K562 (cell line): ENCODE results near the gene PRR15L. TPM values are rescaled to one million over a fixed set of nuclear protein-coding genes. Genes with fewer than 3 reads are reported as not detected.

Experiments
- ATAC-seq: fragments of 200-7000 bp; cut with Tn5 transposase; 3 replicates; pipeline ENCODE4 v1.9.1; 2020; ENCODE audit warnings: moderate library complexity
- BruUV-seq: library from RNA; stranded (reverse); fragments of 400-500 nt; replicated peaks from 2 replicates; lab custom pipeline; 2021; lab: Mats Ljungman, UMichigan
- CTCF ChIA-PET: fragments of 300-600 bp; formaldehyde crosslinking; extraction: SDS; loops from one replicate; lab custom pipeline; 2021; ENCODE audit warnings: low intra/inter-chr PET ratio; lab: Yijun Ruan, JAX
- POLR2A ChIA-PET: fragments of 300-600, 350-650 bp; sonication (Branson Sonifier 250); formaldehyde crosslinking; extraction: SDS; loops from one replicate; lab custom pipeline; 2021; ENCODE audit warnings: antibody characterized with exemption, inconsistent platforms; lab: Yijun Ruan, JAX
- DNase-seq, 4 experiments: peaks; one replicate each; pipeline versions ENCODE4 v3.0.0 to v3.0.0-alpha.2; 2011 to 2018; ENCODE audit warnings: low spot score in 3 of 4, mixed read lengths in 3 of 4; ENCODE audit errors: extremely low read depth in 1 of 4
- FAIRE-seq: peaks from 2 replicates; lab custom pipeline; 2011; peaks lifted over from hg19 to GRCh38; lab: Jason Lieb, UNC
- H2AFZ ChIP-seq: 2 replicates; pipeline ENCODE4 v1.6.0; 2011; ENCODE audit warnings: low read depth, low read length, control low read depth, inconsistent platforms
- H3K27ac ChIP-seq: fragments of 200-600 bp; 3 replicates; pipeline ENCODE4 v1.8.0; 2011; ENCODE audit warnings: low read depth, mild to moderate bottlenecking, control low read depth, inconsistent platforms, low read length, moderate library complexity, mixed read lengths; ENCODE audit errors: extremely low read depth
- H3K27me3 ChIP-seq, 2 experiments: fragments of 300-600 bp in 1 of 2; 2 replicates in 1 of 2; 3 replicates in 1 of 2; pipeline versions ENCODE4 v1.6.0 to v1.8.0; 2011; ENCODE audit warnings: inconsistent platforms in 2 of 2, low read length in 2 of 2, mild to moderate bottlenecking in 1 of 2, mixed read lengths in 1 of 2, moderate library complexity in 1 of 2; ENCODE audit not compliant: control insufficient read depth in 2 of 2, insufficient read depth in 2 of 2
- H3K36me3 ChIP-seq: fragments of 300-600 bp; 3 replicates; pipeline ENCODE4 v1.8.0; 2011; ENCODE audit warnings: mild to moderate bottlenecking, low read length, inconsistent platforms; ENCODE audit not compliant: control insufficient read depth, insufficient read depth
- H3K4me1 ChIP-seq, 2 experiments: fragments of 200-600 bp in 1 of 2; replicated peaks in 1 of 2; 2 replicates in 1 of 2; 3 replicates in 1 of 2; pipeline versions ENCODE4 v1.5.1 to v1.8.0; 2011; ENCODE audit warnings: inconsistent platforms in 2 of 2, low read length in 2 of 2, mild to moderate bottlenecking in 1 of 2, mixed read lengths in 1 of 2, moderate library complexity in 1 of 2; ENCODE audit not compliant: control insufficient read depth in 2 of 2, insufficient read depth in 2 of 2
- H3K4me2 ChIP-seq: 2 replicates; pipeline ENCODE4 v1.6.1; 2011; ENCODE audit warnings: low read length, control low read depth, inconsistent platforms, mixed read lengths; ENCODE audit not compliant: insufficient read depth
- H3K4me3 ChIP-seq: fragments of 200-600 bp; sonication (generic), shearing (Covaris generic); 2 replicates; pipeline ENCODE4 v1.5.1; 2016; ENCODE audit warnings: control low read depth, inconsistent platforms
- H3K79me2 ChIP-seq: fragments of 200-600 bp; 3 replicates; pipeline ENCODE4 v1.8.0; 2011; ENCODE audit warnings: low read length, inconsistent platforms; ENCODE audit not compliant: control insufficient read depth, insufficient read depth
- H3K9ac ChIP-seq, 2 experiments: 2 replicates each; pipeline versions ENCODE4 v1.6.0 to v1.6.1; 2011; ENCODE audit warnings: low read depth in 2 of 2, low read length in 2 of 2, control low read depth in 1 of 2, inconsistent platforms in 1 of 2, mild to moderate bottlenecking in 1 of 2, mixed read lengths in 1 of 2; ENCODE audit not compliant: insufficient read depth in 1 of 2
- H3K9me1 ChIP-seq: one replicate; pipeline ENCODE4 v1.6.0; 2011; ENCODE audit warnings: inconsistent platforms, mild to moderate bottlenecking, low read length, moderate library complexity; ENCODE audit not compliant: control insufficient read depth, insufficient read depth
- H3K9me3 ChIP-seq: replicated peaks from 2 replicates; pipeline ENCODE4 v1.5.1; 2011; ENCODE audit warnings: low read depth, low read length, inconsistent platforms; ENCODE audit not compliant: control insufficient read depth, insufficient read depth
- H4K20me1 ChIP-seq: replicated peaks from 2 replicates; pipeline ENCODE4 v1.6.1; 2011; ENCODE audit warnings: low read length, inconsistent platforms, mixed read lengths; ENCODE audit not compliant: control insufficient read depth, insufficient read depth
- BCOR ChIP-seq: fragments of 450-650 bp; IDR thresholded peaks from 2 replicates; pipeline ENCODE4 v1.6.1; 2016
- CBFA2T2 ChIP-seq: fragments of 450-650 bp; conservative IDR thresholded peaks from 2 replicates; pipeline ENCODE4 v1.6.1; 2017; ENCODE audit warnings: mild to moderate bottlenecking
- ETV5 ChIP-seq: sonication (generic); formaldehyde crosslinking; IDR thresholded peaks from 2 replicates; pipeline ENCODE4 v1.4.0; 2020; ENCODE audit warnings: low read depth, mild to moderate bottlenecking, missing genetic modification reagents
- FOXK1 ChIP-seq: sonication (generic); formaldehyde crosslinking; IDR thresholded peaks from 2 replicates; pipeline ENCODE4 v1.8.0; 2022; ENCODE audit warnings: missing genetic modification reagents, mild to moderate bottlenecking, borderline replicate concordance
- GABPB1 ChIP-seq: sonication (generic); formaldehyde crosslinking; IDR thresholded peaks from 2 replicates; pipeline ENCODE4 v1.8.0; 2022; ENCODE audit warnings: mild to moderate bottlenecking, missing genetic modification reagents
- SPI1 ChIP-seq: IDR thresholded peaks from 2 replicates; pipeline ENCODE4 v1.6.1; 2011; ENCODE audit warnings: low read depth, low read length, control low read depth, borderline replicate concordance
- ZBTB17 ChIP-seq: fragments of 450-650 bp; formaldehyde crosslinking; IDR thresholded peaks from 2 replicates; pipeline ENCODE4 v1.4.0; 2020; ENCODE audit warnings: mild to moderate bottlenecking
- ZNF197 ChIP-seq: fragments of 200-800 bp; sonication (Bioruptor generic); IDR thresholded peaks from 2 replicates; pipeline ENCODE4 v1.6.1; 2016; ENCODE audit warnings: low read depth, missing genetic modification characterization, missing compliant biosample characterization
- WGBS: fragments of 100-300 bp; shearing (Covaris generic); methylation state at CpG from one replicate; pipeline ENCODE4 v1.1.6; 2016; ENCODE audit warnings: low coverage, mixed read lengths; ENCODE audit not compliant: insufficient coverage; ENCODE audit errors: missing lambda C conversion rate; 5-methylcytosine and 5-hydroxymethylcytosine counted together
- in situ Hi-C: fragments of 300-500 bp; cut with MboI; formaldehyde crosslinking; loops from 4 replicates; pipeline ENCODE4 v1.15.0; 2018; ENCODE audit warnings: inconsistent platforms, mixed read lengths
- intact Hi-C: fragments of 100-400 bp; cut with micrococcal nuclease; formaldehyde crosslinking; loops from 2 replicates; pipeline ENCODE4 v1.14.2; 2022
- polyA plus RNA-seq, 8 experiments: library from polyadenylated mRNA; depleted of rRNA in 4 of 8; stranded (reverse) in 5 of 8; unstranded in 3 of 8; fragments of >200 nt; fragmentation: Nextera tagmentation in 2 of 8; fragmentation: Illumina TruSeq in 1 of 8; extraction: Ambion mirVana in 2 of 8; extraction: Trizol in 1 of 8; gene quantifications; 2 replicates each; pipeline versions ENCODE4 v1.2.1 to v1.2.3, GENCODE V29; 2011 to 2014; ENCODE audit warnings: inconsistent platforms in 1 of 8, missing spikeins in 1 of 8
- total RNA-seq, 7 experiments: library from RNA; depleted of rRNA in 6 of 7; stranded (reverse); fragments of >200 nt in 6 of 7; fragmentation: Illumina TruSeq in 2 of 7; extraction: Trizol in 2 of 7; gene quantifications; 2 replicates each; pipeline versions ENCODE4 v1.2.1 to v1.2.3, GENCODE V29; 2011 to 2021; ENCODE audit warnings: low replicate concordance in 1 of 7
- TF ChIP-seq, protein P1 (sequence below): fragments of 450-650 bp; IDR thresholded peaks from 2 replicates; pipeline ENCODE4 v1.6.1; 2016; ENCODE audit warnings: antibody characterized with exemption
- TF ChIP-seq, protein P2 (sequence below): fragments of 450-650 bp; IDR thresholded peaks from 2 replicates; pipeline ENCODE4 v1.6.1; 2016; ENCODE audit warnings: mild to moderate bottlenecking

PRR15L gene
- total and polyA plus RNA-seq, 9 of the 15 experiments (the other 6 are each of a cell fraction or from before 2014, with no cell fraction given), result 0.03 TPM; not detected in 8

DNA sequence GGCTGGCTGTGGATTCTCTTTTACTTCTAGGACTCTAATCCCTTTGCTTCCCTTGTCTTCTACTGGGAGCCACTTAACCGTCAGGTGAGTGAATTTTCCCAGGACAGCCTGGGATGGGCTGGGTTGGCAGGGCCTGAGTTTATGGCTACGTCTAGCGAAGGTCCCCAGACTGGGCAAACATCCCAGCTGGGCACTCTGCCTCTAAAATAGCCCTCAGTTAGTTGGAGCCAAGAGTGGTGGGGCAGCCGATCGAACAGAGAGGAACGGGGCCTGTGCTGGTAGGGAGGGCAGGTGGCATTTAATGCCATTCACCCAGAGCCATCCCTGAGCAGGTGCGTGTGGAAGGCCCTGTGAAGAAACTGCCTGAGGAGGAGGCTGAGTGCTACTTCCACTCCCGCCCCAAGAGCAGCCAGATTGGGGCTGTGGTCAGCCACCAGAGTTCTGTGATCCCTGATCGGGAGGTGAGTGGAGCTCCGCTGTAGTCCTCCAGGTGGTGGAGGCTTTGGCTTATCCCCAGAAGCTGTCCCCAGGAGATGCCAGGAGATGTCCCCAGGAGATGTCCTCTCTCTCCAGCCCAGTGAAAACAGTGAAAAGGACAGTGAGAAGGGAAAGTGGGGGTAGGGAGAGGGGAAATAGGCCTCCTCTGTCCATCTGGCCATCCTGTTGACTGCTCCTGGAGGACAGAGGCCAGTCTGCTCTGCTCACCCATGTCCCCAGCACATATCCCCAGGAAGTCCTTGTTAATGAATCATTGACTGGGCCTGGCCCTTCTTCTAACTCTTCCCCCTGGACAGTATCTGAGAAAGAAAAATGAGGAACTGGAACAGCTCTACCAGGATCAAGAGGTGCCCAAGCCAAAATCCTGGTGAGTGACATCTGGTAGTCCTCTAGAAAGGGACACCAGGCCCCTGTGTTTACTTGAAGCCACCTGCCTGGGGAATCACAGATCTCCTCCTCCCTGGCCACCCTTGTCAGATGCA is 11.9 kb downstream of the PRR15L start:
- intact Hi-C loops, result loop anchor here (2.0 kb wide), 2 partner anchors 51 to 105 kb away; partner anchors contain the start of gene SCRN2
- DNase-seq, result no peak
- Histone ChIP-seq H3K27me3 (no peaks in the 10 kb centered on the region), H3K4me1 (peaks cover 14 to 22% of the 10 kb centered on the region in 2 experiments; a peak in 4 of 5 replicates), H4K20me1 (no peaks in the 10 kb centered on the region), H3K79me2 (peaks cover 23% of the 10 kb centered on the region), H3K36me3 (peaks cover 69% of the 10 kb centered on the region), H3K9ac (peak overlapping the region in 1 of 2 experiments; percentile 69; a peak in 2 of 4 replicates), H3K9me3 (no peaks in the 10 kb centered on the region), H3K27ac (peak overlapping the region; percentile 53; the same call in 1 of the 3 replicates), H3K4me3 (no peak overlapping the region), H2AFZ (no peak overlapping the region), H3K4me2 (no peak overlapping the region), H3K9me1 (no peaks in the 10 kb centered on the region)
- ChIA-PET CTCF (interaction anchor here (0.5 to 1.7 kb wide), 5 partner anchors 74 to 128 kb away, joined by 3 to 11 read pairs (median 3); partner anchors contain the start of gene SCRN2), POLR2A (interaction anchor here (0.9 kb wide), 1 partner anchor 24 kb away, joined by 3 read pairs; no protein-coding TSS in a partner anchor)
- ATAC-seq, result no peak
- no peak for FAIRE-seq
- TF ChIP-seq CBFA2T2 (no peak), SPI1 (peak; percentile 77)
- in situ Hi-C loops, result no loop called here
- 82% methylated on average over 7 of the region's 10 CpGs for WGBS
- no TSS peak for BruUV-seq

DNA sequence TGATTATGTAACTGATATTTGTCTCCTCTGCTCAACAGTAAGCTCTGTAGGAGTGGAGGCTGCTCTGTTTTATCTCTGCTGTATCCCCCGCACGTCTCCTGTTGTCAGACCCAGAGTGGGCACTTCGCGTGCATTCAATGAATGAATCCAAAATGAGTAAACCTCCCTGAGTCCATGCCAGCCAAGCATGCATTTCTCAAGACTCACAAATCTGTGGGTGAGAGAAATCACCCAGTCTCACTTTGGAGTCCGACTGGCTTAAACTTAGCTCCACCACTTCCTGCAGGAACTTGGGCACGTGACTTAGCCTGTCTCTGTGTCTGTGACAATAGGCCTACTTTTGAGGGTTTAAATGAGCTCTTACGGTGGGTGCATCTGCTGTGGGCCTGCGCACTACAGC is 12.6 kb downstream of the PRR15L start:
- Histone ChIP-seq H3K9me3 (no peaks in the 10 kb centered on the region), H3K4me2 (no peak overlapping the region), H3K27me3 (no peaks in the 10 kb centered on the region), H3K4me1 (peaks cover 22 to 26% of the 10 kb centered on the region in 2 experiments; a peak in 4 of 5 replicates), H3K9ac (no peak overlapping the region), H3K36me3 (peaks cover 65% of the 10 kb centered on the region), H4K20me1 (no peaks in the 10 kb centered on the region), H3K79me2 (peaks cover 25% of the 10 kb centered on the region), H2AFZ (no peak overlapping the region), H3K4me3 (no peak overlapping the region), H3K27ac (no peak overlapping the region), H3K9me1 (no peaks in the 10 kb centered on the region)
- in situ Hi-C loops, result no loop called here
- intact Hi-C loops, result no loop called here
- ChIA-PET CTCF (no interaction called here), POLR2A (interaction anchor here (0.9 kb wide), 1 partner anchor 25 kb away, joined by 3 read pairs; no protein-coding TSS in a partner anchor)
- ATAC-seq, result no peak
- BruUV-seq, result no TSS peak
- 72% methylated on average over 8 of the region's 8 CpGs for WGBS
- FAIRE-seq, result no peak
- DNase-seq, result no peak
- TF ChIP-seq, protein P1, sequence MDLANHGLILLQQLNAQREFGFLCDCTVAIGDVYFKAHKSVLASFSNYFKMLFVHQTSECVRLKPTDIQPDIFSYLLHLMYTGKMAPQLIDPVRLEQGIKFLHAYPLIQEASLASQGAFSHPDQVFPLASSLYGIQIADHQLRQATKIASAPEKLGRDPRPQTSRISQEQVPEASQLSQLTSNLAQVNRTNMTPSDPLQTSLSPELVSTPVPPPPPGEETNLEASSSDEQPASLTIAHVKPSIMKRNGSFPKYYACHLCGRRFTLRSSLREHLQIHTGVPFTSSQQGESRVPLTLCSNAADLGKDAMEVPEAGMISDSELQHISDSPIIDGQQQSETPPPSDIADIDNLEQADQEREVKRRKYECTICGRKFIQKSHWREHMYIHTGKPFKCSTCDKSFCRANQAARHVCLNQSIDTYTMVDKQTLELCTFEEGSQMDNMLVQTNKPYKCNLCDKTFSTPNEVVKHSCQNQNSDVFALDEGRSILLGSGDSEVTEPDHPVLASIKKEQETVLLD, result no peak
- no peak for TF ChIP-seq BCOR
- no peak for TF ChIP-seq FOXK1
- TF ChIP-seq ZBTB17, result no peak
- TF ChIP-seq GABPB1, result no peak
- TF ChIP-seq ZNF197 (CRISPR knock-in tag), result no peak
- TF ChIP-seq, protein P2, sequence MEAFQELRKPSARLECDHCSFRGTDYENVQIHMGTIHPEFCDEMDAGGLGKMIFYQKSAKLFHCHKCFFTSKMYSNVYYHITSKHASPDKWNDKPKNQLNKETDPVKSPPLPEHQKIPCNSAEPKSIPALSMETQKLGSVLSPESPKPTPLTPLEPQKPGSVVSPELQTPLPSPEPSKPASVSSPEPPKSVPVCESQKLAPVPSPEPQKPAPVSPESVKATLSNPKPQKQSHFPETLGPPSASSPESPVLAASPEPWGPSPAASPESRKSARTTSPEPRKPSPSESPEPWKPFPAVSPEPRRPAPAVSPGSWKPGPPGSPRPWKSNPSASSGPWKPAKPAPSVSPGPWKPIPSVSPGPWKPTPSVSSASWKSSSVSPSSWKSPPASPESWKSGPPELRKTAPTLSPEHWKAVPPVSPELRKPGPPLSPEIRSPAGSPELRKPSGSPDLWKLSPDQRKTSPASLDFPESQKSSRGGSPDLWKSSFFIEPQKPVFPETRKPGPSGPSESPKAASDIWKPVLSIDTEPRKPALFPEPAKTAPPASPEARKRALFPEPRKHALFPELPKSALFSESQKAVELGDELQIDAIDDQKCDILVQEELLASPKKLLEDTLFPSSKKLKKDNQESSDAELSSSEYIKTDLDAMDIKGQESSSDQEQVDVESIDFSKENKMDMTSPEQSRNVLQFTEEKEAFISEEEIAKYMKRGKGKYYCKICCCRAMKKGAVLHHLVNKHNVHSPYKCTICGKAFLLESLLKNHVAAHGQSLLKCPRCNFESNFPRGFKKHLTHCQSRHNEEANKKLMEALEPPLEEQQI, result no peak
- TF ChIP-seq ETV5 (CRISPR knock-in tag), result no peak
